ENCODE measurements around the gene TRAPPC13. TPM values are rescaled to one million over a fixed set of nuclear protein-coding genes. Genes with fewer than 3 reads are reported as not detected.

Gene TRAPPC13
- total and polyA plus RNA-seq, 11 donors: 9.5 to 24.8 (median 16.5) TPM

DNA sequence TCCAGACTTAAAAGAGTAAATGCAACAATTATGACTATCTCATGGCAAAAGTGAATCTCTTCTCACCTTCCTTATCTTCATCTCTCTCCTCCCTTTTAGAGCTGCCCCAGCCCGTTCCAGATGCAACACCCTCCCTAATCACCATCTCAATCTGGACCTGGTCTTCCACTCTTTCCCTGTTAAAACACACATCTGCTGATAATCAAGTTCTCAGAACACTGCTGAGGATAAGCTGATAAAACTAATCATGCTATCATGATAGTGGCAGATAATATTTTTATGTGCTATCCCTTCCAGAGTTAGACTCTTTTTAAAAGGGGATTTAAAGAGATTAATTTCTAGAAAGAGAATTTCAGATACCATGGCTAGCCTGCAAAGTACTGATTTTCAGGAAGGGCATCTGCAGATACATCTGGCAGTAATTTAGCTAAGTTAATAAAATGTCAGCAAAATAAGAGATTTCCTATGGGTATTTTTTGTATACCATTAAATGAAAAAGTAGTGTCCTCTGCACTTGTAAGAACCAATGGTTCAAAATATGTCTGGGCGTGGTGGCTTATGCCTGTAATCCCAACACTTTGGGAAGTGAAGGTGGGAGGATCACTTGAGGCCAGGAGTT, 79.9 kb downstream of the TRAPPC13 start:
- ATAC-seq (no peak), DNase-seq (no peak)
- TF ChIP-seq POLR2A (IDR thresholded peaks at IDR 0.05): no peak
- TF ChIP-seq, protein P1, sequence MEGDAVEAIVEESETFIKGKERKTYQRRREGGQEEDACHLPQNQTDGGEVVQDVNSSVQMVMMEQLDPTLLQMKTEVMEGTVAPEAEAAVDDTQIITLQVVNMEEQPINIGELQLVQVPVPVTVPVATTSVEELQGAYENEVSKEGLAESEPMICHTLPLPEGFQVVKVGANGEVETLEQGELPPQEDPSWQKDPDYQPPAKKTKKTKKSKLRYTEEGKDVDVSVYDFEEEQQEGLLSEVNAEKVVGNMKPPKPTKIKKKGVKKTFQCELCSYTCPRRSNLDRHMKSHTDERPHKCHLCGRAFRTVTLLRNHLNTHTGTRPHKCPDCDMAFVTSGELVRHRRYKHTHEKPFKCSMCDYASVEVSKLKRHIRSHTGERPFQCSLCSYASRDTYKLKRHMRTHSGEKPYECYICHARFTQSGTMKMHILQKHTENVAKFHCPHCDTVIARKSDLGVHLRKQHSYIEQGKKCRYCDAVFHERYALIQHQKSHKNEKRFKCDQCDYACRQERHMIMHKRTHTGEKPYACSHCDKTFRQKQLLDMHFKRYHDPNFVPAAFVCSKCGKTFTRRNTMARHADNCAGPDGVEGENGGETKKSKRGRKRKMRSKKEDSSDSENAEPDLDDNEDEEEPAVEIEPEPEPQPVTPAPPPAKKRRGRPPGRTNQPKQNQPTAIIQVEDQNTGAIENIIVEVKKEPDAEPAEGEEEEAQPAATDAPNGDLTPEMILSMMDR (IDR thresholded peaks at IDR 0.05): no peak
- 85 to 89% (median 87%) methylated on average over 2 of the region's 2 CpGs for WGBS, 4 donors
- Histone ChIP-seq H3K27me3 (no peaks in the 10 kb centered on the region), H3K27ac (no peak overlapping the region), H3K9me3 (no peaks in the 10 kb centered on the region), H3K4me3 (no peak overlapping the region), H3K36me3 (peaks cover 0 to 71% (median 39%) of the 10 kb centered on the region in 9 donors), H3K4me1 (no peaks in the 10 kb centered on the region)
- intact Hi-C loops (cut with DNase I): no loop called here

DNA sequence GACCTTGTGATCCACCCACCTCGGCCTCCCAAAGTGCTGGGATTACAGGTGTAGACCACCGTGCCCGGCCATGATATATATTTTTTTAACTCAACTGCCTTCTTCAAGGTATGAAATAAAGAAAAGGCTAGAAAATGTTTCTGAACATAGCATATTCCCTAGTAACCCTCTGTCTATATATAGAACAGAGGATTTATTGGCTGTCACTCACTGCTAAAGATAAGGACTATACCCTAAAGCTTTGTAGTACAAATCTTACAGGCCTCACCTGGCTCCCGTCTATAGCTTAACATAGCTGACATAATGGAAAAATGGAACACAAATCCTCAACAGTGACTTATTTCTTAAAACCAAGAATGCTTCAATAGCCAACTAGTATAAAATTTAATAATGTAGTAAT, 82.8 kb downstream of the TRAPPC13 start:
- peaks cover 0 to 80% (median 41%) of the 10 kb centered on the region in 9 donors for H3K36me3 ChIP-seq
- H3K27me3 ChIP-seq: no peaks in the 10 kb centered on the region
- no peak overlapping the region for H3K4me3 ChIP-seq
- ATAC-seq (no peak), DNase-seq (no peak)
- no peaks in the 10 kb centered on the region for H3K4me1 ChIP-seq
- no peak overlapping the region for H3K27ac ChIP-seq
- H3K9me3 ChIP-seq: no peaks in the 10 kb centered on the region
- TF ChIP-seq, protein P1 (IDR thresholded peaks at IDR 0.05): no peak
- TF ChIP-seq POLR2A (IDR thresholded peaks at IDR 0.05): no peak
- 92 to 96% (median 94%) methylated on average over 4 of the region's 4 CpGs for WGBS, 4 donors
- intact Hi-C loops (cut with DNase I): no loop called here

DNA sequence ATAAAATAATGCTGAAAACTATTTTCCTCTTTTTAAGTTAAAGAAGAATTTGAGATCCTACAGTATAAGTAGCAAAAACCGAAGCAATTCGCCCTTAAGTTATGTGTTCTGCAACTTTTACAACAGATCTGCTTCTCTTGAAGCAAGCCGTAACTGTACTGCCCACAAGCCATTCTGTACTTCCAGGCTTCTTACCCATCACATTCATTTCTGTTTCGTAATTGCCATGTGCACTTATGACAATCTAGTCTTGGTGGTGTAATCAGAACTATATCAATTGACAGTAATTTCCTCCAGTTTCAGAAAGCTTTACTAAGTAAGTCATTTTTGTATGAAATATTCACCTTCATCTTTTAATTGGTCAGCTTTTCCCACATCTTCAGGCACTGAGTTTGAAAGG, 83.3 kb downstream of the TRAPPC13 start:
- ATAC-seq: no peak
- Histone ChIP-seq H3K36me3 (peaks cover 0 to 78% (median 36%) of the 10 kb centered on the region in 9 donors), H3K9me3 (no peaks in the 10 kb centered on the region), H3K27ac (no peak overlapping the region), H3K4me3 (no peak overlapping the region), H3K4me1 (no peaks in the 10 kb centered on the region), H3K27me3 (no peaks in the 10 kb centered on the region)
- TF ChIP-seq, protein P1 (IDR thresholded peaks at IDR 0.05): no peak
- TF ChIP-seq POLR2A (IDR thresholded peaks at IDR 0.05): no peak
- intact Hi-C loops (cut with DNase I): no loop called here
- WGBS, 4 donors: 91 to 97% (median 95%) methylated on average over 4 of the region's 4 CpGs
- DNase-seq: no peak

Other genes starting within 250 kb of the TRAPPC13 start
- gene ADAMTS6, start 143.1 kb upstream of the TRAPPC13 start, total RNA-seq: 1 to 10 TPM; 1.5 to 4.3 (median 3.4) TPM
- under 1 TPM; 0.28 to 0.72 TPM for gene ADAMTS6, start 143.1 kb upstream of the TRAPPC13 start, polyA plus RNA-seq
- gene CENPK, start 61.9 kb upstream of the TRAPPC13 start, total RNA-seq: 1 to 10 TPM in 3 of 9 donors, under 1 TPM in 4, not detected in 2; 0.32 to 6.9 (median 0.79) TPM
- under 1 TPM; 0.65 to 0.78 TPM for gene CENPK, start 61.9 kb upstream of the TRAPPC13 start, polyA plus RNA-seq
- gene PPWD1, start 61.7 kb upstream of the TRAPPC13 start, total RNA-seq: 10 to 100 TPM; 13.4 to 20.1 (median 16.1) TPM
- gene PPWD1, start 61.7 kb upstream of the TRAPPC13 start, polyA plus RNA-seq: 10 to 100 TPM in 1 of 2 donors, 1 to 10 TPM in 1; 10.0 to 14.0 TPM
- 10 to 100 TPM; 11.6 to 22.9 (median 17.8) TPM for gene TRIM23, start 694 bp upstream of the TRAPPC13 start, total RNA-seq
- 1 to 10 TPM; 4.5 to 9.3 TPM for gene TRIM23, start 694 bp upstream of the TRAPPC13 start, polyA plus RNA-seq
- gene SHLD3, start within 50 bp of the TRAPPC13 start, total RNA-seq: 1 to 10 TPM; 1.3 to 2.4 (median 1.9) TPM
- 1 to 10 TPM; 2.7 to 2.8 TPM for gene SHLD3, start within 50 bp of the TRAPPC13 start, polyA plus RNA-seq
- 10 to 100 TPM in 2 of 9 donors, 1 to 10 TPM in 7; 2.9 to 14.4 (median 7.1) TPM for gene SGTB, start 97.1 kb downstream of the TRAPPC13 start, total RNA-seq
- gene SGTB, start 97.1 kb downstream of the TRAPPC13 start, polyA plus RNA-seq: 1 to 10 TPM; 1.8 to 2.4 TPM
- gene NLN, start 97.2 kb downstream of the TRAPPC13 start, total RNA-seq: 10 to 100 TPM in 6 of 9 donors, 1 to 10 TPM in 3; 5.3 to 28.2 (median 14.7) TPM
- gene NLN, start 97.2 kb downstream of the TRAPPC13 start, polyA plus RNA-seq: 1 to 10 TPM; 1.6 to 5.3 TPM